Activated CD8-positive, alpha-beta memory T cell treated with anti-CD3 and anti-CD28 coated beads for 48 hours (primary cell): ENCODE data around the gene RBP7.
"Not testable (repeated sequence)": the region's sequence is repeated elsewhere in the genome, so short reads cannot be mapped to it uniquely, and the experiment has no call there.

ENCODE experiments used
- DNase-seq, 3 experiments: peaks; one replicate each; pipeline ENCODE4 v3.0.0-alpha.2; 2020; ENCODE audit warnings: low read depth in 2 of 3, low spot score in 2 of 3

RBP7 gene

DNA sequence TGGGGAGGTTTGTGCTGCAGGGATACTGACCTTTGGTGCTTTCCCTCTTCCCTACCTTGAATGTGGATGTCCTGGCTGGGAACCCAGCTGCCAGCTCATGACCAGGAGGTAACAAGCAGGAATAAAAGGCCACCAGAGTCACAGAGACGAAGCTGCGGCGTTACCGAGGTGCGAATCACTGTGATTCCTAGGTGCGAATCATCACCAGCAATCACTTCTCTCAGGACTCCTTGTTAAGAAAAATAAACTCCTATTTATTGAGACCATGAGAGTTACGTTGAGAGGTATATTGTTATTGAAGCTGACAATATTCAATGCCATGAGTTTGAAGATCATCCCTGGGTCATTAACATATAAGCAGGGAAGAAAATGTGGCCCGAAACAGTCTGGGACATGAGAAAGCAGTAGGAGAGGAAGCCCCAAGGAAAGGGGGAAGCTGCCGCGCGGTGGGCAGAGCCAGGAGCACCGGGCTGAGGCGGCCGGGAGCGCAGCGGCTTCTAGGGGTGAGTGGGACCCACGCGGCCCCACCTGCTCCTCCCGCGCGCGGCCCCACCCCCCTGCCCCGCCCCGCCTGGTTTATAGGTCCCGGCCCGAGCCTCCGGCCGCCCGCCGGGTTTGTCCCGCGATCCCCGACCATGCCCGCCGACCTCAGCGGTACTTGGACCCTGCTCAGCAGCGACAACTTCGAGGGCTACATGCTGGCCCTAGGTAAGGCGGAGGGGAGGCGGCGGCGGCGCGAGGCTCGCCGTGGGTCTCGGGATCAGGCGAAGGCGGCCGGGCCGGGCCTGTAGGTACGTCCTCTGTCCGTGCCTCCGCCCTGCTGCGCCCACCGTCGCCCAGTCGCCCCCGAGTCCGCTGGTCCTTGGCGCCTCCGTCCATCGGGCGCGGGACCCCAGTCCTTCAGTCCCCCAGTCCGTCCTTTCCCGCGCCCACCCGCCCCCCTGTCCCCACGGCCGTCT is at the start of gene RBP7:
Gene RBP7, plus strand, starts transcription at position 605 of the 959 bp plus-strand sequence. Its CDS starts 31 bp downstream, at position 636.
- no peak for DNase-seq

- DNase-seq: no peak
Measured at GRCh38 chr1:9957726-9958125, 39.3 kb upstream of the RBP7 start.

GRCh38 chr1:9960011-9960410 is 37.0 kb upstream of the RBP7 start:
- DNase-seq: no peak

- DNase-seq: no peak
Measured at GRCh38 chr1:9960706-9961562, 36.1 kb upstream of the RBP7 start.

DNA sequence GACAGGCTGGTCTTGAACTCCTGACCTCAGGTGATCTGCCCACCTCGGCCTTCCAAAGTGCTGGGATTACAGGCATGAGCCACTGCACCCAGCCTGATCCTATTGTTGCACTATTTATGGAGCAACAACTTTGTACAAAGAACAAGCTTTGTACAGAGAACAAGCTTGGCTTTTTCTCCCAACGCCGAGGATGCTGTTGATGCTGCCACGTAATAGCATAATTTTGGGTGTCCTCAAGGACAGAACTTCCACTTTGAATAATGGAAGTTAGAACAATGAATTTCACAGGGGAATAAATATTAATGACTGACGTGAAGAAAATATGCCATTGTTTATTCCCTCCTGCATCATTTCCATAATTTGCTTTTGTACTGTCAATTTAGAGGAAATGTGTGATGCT is 12.8 kb upstream of the RBP7 start:
- no peak for DNase-seq

GRCh38 chr1:9985001-9985400 is 12.0 kb upstream of the RBP7 start:
- no peak for DNase-seq

DNA sequence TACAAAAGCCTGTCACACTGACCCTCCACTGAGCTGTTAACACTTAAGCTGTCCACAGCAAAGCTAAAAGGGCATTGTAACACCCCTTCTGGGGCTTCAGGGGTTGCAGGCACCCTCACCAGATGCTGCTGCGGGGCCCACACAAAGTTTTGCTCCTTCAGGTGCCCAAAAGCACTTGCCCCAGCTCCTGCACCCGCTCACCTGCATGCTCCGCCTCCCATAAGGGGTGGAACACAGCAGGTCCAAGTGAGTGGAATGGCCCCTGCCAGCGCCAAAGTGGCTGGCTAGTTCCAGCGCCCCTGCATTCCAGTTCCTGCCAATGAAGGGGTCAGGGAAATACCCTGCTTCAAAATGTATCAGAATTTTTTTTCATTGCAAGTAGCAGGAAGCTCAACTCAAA is 7.3 kb upstream of the RBP7 start:
- DNase-seq: no peak

DNA sequence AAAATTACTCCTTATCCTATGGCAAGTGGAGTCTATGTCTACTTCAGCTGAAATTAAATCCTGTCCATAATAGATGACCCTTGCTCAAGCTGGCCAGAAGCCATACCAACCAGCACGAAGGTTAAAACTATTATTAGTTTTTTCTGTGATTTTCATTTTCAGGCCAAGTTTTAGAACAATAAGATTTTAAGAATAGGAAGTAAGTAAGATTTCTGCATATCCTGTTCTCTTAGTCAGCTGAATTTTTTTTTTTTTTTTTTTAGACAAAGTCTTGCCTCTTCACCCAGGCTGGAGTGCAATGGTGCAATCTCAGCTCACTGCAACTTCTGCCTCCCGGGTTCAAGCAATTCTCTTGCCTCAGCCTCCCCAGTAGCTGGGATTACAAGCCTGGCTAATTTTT is 6.1 kb upstream of the RBP7 start:
- no peak for DNase-seq

DNA sequence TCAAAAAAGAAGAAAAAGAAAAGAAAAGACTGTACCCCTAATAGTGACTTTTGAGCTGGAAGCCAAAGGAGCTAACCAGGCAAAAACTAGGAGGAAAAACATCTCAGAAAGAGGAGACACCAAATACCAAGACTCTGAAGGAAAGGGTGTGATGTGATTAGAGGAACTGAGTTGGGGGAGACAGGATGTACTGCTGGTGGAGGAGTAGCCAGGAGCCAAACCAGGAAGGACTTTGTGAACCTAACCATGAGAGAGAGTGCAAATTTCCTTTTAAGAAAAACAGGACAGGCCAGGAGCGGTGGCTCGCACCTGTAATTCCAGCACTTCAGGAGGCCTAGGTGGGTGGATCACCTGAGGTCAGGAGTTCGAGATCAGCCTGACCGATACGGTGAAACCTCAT is 4.1 kb upstream of the RBP7 start:
- no peak for DNase-seq

- DNase-seq: no peak
Measured at GRCh38 chr1:9993561-9994075, 3.4 kb upstream of the RBP7 start.

- DNase-seq: no peak
Measured at GRCh38 chr1:10001016-10001665, 4.1 kb downstream of the RBP7 start.

DNA sequence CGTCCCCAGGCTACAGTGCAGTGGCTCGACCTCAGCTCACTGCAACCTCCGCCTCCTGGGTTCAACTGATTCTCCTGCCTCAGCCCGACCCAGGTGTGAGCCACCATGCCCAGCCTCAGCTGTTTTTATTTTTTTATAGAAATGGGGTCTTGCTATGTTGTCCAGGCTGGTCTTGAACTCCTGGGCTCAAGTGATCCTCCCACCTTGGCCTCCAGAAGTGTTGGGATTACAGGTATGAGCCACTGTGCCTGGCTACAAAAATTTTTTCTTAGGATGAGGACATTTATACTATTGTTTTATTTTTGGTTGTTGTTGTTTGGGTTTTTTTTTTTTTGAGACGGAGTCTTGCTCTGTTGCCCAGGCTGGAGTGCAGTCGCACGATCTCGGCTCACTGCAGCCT is 8.2 kb downstream of the RBP7 start:
- not testable (repeated sequence) for DNase-seq

GRCh38 chr1:10007169-10007568 is 10.1 kb downstream of the RBP7 start:
- DNase-seq: no peak

DNA sequence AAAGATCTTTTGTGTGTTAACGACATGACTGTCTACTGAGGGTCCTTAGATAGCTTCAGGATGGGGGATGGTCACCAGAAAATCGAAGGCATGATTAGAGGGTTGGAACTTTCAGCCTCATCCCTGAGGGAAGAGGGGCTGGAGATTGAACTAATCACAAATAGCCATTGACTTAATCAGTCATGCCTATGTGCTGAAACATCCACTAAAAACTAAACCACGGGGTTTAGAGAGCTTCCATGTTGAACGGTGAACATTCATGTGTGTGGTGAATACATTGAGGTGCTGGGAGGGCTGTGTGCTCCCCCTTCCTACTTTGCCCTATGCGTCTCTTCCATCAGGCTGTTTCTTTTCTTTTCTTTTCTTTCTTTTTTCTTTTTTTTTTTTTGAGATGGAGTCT is 17.0 kb downstream of the RBP7 start:
- DNase-seq: no peak

DNA sequence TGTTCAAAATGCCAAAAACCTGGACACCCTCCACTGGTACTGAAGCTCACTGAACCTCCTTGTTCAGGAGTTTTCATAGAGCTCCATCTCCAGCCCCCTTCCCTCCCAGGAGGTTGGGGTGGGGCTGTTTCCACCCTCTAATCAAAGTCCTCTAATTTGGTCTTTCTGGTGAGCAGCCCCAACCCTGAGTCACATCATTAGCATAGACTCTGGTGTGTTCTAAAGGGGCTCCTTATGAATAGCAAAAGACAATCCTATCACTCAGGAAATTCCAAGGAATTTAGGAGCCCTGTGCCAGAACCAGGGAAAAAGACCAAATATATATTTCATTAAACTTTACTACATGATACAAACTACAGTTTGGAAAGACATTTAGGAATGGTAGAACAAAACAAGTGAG is 22.5 kb downstream of the RBP7 start:
- DNase-seq: no peak

DNA sequence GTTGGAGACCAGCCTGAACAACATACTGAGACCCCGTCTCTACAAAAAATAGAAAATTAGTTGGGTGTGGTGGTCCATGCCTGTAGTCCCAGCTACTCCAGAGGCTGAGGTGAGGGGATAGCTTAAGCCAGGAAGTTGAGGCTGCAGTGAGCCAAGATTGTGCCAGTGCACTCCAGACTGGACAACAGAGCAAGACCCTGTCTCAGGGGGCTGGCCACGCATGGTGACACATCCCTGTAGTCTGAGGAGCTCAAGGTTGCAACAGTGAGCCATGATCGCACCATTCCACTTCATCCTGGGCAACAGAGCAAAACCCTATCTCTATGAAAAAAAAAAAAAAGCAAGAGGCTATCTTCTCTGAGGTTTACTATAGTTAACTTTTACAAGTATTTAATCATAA is 23.1 kb downstream of the RBP7 start:
- no peak for DNase-seq

DNA sequence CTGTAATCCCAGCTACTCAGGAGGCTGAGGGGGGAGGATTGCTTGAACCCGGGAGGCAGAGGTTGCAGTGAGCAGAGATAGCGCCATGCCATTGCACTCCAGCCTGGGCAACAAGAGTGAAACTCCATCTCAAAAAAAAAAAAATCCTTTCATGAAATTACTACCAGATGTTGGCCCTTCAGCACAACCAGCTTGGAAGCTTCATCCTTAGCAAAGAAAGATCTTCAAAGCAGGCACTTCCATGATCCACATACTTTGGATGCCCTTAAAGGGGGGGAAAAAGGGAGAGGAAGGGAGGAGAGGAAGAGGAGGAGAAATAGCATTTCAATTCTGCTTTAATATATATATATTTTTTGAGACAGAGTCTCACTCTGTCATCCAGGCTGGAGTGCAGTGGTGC is 23.6 kb downstream of the RBP7 start:
- not testable (repeated sequence) for DNase-seq

GRCh38 chr1:10021992-10022391 is 25.0 kb downstream of the RBP7 start:
- not testable (repeated sequence) for DNase-seq

DNA sequence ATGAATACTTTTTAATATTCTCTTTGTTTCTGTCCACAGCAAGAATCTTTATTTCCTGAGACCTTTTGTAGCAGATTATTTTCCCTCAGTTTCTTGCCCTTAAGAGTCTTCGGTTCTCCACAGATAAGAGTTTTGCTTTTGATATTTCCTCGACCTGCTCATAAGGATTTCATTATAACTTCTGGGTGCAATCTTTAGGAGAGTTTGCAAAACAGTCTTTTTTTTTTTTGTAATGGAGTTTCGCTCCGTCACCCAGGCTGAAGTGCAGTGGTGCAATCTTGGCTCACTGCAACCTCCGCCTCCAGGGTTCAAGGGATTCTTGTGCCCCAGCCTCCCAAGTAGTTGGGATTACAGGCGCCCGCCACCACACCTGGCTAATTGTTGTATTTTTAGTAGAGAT is 25.6 kb downstream of the RBP7 start:
- no peak for DNase-seq

GRCh38 chr1:10025354-10025753 is 28.3 kb downstream of the RBP7 start:
- no peak for DNase-seq

- no peak for DNase-seq
Measured at GRCh38 chr1:10027027-10027426, 30.0 kb downstream of the RBP7 start.
